Fibroblast of peridontal ligament (primary cell): ENCODE measurements around the gene PTAFR.

Source experiments
- DNase-seq: peaks from one replicate; pipeline ENCODE4 v3.0.0-alpha.2; 2010; ENCODE audit errors: extremely low read depth

The PTAFR gene

GRCh38 chr1:28176492-28177470 lies at the start of gene PTAFR:
PTAFR (minus strand) TSS chr1:28176690; CDS start chr1:28151021, 25,669 bp downstream.
- DNase-seq, result no peak

GRCh38 chr1:28213315-28213714 lies 36.8 kb upstream of the PTAFR start:
- peak; percentile 50 for DNase-seq

- no peak for DNase-seq
Observed at GRCh38 chr1:28209700-28210099, 33.2 kb upstream of the PTAFR start.

GRCh38 chr1:28208818-28209441 lies 32.4 kb upstream of the PTAFR start:
- DNase-seq, result peak; percentile 83

- no peak for DNase-seq
Observed at GRCh38 chr1:28205243-28205642, 28.8 kb upstream of the PTAFR start.

GRCh38 chr1:28200234-28200873 lies 23.9 kb upstream of the PTAFR start:
- no peak for DNase-seq

GRCh38 chr1:28199328-28200233 lies 23.1 kb upstream of the PTAFR start:
- DNase-seq, result no peak

- DNase-seq, result no peak
Observed at GRCh38 chr1:28197682-28198415, 21.4 kb upstream of the PTAFR start.

- DNase-seq, result no peak
Observed at GRCh38 chr1:28196330-28196729, 19.8 kb upstream of the PTAFR start.

GRCh38 chr1:28195780-28196179 lies 19.3 kb upstream of the PTAFR start:
- DNase-seq, result no peak

GRCh38 chr1:28194326-28195035 lies 18.0 kb upstream of the PTAFR start:
- no peak for DNase-seq

- no peak for DNase-seq
Observed at GRCh38 chr1:28193701-28194161, 17.2 kb upstream of the PTAFR start.

GRCh38 chr1:28190996-28191645 lies 14.6 kb upstream of the PTAFR start:
- peak; percentile 15 for DNase-seq

GRCh38 chr1:28190337-28190979 lies 14.0 kb upstream of the PTAFR start:
- peak; percentile 18 for DNase-seq

GRCh38 chr1:28185071-28185470 lies 8.6 kb upstream of the PTAFR start:
- no peak for DNase-seq

- no peak for DNase-seq
Observed at GRCh38 chr1:28180306-28181305, 4.1 kb upstream of the PTAFR start.

- DNase-seq, result no peak
Observed at GRCh38 chr1:28178690-28179485, 2.4 kb upstream of the PTAFR start.
